AG04450 (cell line): ENCODE measurements around the gene AMPH. TPM values are rescaled to one million over a fixed set of nuclear protein-coding genes. Genes with fewer than 3 reads are reported as not detected.
A peak's percentile ranks its signal among the peaks of the same experiment; 100 is the strongest.
"Not testable (repeated sequence)": the region's sequence is repeated elsewhere in the genome, so short reads cannot be mapped to it uniquely, and the experiment has no call there.

Source experiments
- CTCF ChIA-PET: fragments of 300-600, 350-600 bp; formaldehyde crosslinking; extraction: SDS; loops from one replicate; lab custom pipeline; 2022; ENCODE audit warnings: antibody characterized with exemption, inconsistent platforms; lab: Charles Lee
- POLR2A ChIA-PET: fragments of 350-600 bp; formaldehyde crosslinking; extraction: SDS; loops from one replicate; lab custom pipeline; 2021; ENCODE audit warnings: antibody characterized with exemption, inconsistent platforms; lab: Yijun Ruan, JAX
- DNase-seq: peaks from one replicate; pipeline ENCODE4 v3.0.0-alpha.2; 2011; ENCODE audit warnings: low read depth, low spot score
- H3K27ac ChIP-seq: one replicate; pipeline ENCODE4 v1.5.1; 2012; ENCODE audit warnings: low read depth, low read length, control low read depth
- H3K27me3 ChIP-seq: one replicate; pipeline ENCODE4 v1.6.0; 2012; ENCODE audit warnings: low read length; ENCODE audit not compliant: control insufficient read depth, insufficient read depth
- H3K4me3 ChIP-seq: 2 replicates; pipeline ENCODE4 v1.5.1; 2011; ENCODE audit warnings: mild to moderate bottlenecking, low read depth, low read length, control low read depth
- H3K9me3 ChIP-seq: 2 replicates; pipeline ENCODE4 v1.5.1; 2012; ENCODE audit warnings: low read length; ENCODE audit not compliant: control insufficient read depth, insufficient read depth
- polyA plus RNA-seq: library from polyadenylated mRNA; depleted of rRNA; stranded (reverse); fragments of >200 nt; gene quantifications from 2 replicates; pipeline ENCODE4 v1.2.3, GENCODE V29; 2011
- TF ChIP-seq, protein P1 (sequence below): IDR thresholded peaks from 2 replicates; pipeline ENCODE4 v1.5.1; 2011; ENCODE audit warnings: low read depth, low read length, control low read depth, inconsistent platforms

Gene AMPH
- polyA plus RNA-seq, 1 experiment = 19.5 TPM

DNA sequence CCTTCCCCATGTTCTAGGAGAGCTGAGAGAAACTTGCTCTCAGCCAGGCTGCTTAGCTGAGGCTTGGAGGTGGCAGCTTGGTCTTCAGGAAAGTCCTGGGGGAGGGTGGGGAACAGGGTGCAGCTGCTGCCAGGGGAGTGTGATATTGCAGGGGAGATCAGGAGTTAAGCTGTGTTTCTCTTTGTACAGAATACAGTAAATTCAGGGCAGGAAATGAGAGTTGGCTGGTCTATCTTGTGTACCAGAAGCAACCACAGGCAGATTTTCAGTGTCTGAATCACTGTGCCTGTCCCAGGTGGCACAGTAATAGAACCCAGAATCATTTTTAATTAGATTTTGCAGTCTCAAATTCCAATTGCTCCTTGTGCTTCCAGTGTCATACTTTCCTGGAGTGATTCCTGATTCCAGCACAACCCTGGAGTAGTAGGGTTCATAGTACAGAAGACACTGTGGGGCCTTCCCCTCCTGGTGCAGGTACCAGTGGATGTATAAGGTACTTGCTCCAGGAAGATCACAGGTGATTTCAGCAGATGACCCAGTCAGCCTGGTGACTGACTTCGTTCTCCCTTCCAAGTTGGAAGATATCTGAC lies 263.8 kb downstream of the AMPH start:
- no peak for DNase-seq
- Histone ChIP-seq H3K9me3 (no peaks in the 10 kb centered on the region; the same call in 1 of the 2 replicates), H3K27me3 (no peaks in the 10 kb centered on the region), H3K27ac (no peak overlapping the region), H3K4me3 (no peak overlapping the region)
- CTCF ChIA-PET = interaction anchor here (0.6 to 4.1 kb wide), 20 partner anchors 8 to 258 kb away, joined by 3 to 45 read pairs (median 6); no protein-coding TSS in a partner anchor
- POLR2A ChIA-PET = no interaction called here
- TF ChIP-seq, protein P1, sequence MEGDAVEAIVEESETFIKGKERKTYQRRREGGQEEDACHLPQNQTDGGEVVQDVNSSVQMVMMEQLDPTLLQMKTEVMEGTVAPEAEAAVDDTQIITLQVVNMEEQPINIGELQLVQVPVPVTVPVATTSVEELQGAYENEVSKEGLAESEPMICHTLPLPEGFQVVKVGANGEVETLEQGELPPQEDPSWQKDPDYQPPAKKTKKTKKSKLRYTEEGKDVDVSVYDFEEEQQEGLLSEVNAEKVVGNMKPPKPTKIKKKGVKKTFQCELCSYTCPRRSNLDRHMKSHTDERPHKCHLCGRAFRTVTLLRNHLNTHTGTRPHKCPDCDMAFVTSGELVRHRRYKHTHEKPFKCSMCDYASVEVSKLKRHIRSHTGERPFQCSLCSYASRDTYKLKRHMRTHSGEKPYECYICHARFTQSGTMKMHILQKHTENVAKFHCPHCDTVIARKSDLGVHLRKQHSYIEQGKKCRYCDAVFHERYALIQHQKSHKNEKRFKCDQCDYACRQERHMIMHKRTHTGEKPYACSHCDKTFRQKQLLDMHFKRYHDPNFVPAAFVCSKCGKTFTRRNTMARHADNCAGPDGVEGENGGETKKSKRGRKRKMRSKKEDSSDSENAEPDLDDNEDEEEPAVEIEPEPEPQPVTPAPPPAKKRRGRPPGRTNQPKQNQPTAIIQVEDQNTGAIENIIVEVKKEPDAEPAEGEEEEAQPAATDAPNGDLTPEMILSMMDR = no peak

DNA sequence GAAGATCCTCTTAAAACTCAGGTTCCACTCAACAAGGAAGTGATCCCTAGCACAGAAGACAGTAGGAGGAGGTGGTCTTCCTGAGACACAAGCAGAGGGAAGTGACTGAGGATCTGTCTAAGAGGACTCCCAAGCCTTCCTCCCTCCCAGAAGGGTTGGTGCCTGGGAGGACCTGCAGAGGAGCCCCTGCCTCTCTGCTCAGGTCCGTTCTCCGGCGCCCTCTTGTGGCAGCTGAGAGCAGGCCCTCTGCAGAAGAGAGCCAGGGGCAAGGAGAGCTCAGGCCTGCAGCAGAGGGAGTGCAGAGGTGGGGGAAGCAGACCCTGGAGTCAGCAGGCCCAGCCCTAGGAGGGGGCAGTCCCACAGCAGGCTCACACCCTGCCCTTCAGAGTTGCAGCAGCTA lies 267.8 kb downstream of the AMPH start:
- DNase-seq, H3K27me3 ChIP-seq, POLR2A ChIA-PET, H3K9me3 ChIP-seq, H3K4me3 ChIP-seq, H3K27ac ChIP-seq: not testable (repeated sequence)
- TF ChIP-seq, protein P1 = peak; percentile 49
- CTCF ChIA-PET = interaction anchor here (1.0 kb wide), 1 partner anchor 17 kb away, joined by 3 read pairs; no protein-coding TSS in a partner anchor

DNA sequence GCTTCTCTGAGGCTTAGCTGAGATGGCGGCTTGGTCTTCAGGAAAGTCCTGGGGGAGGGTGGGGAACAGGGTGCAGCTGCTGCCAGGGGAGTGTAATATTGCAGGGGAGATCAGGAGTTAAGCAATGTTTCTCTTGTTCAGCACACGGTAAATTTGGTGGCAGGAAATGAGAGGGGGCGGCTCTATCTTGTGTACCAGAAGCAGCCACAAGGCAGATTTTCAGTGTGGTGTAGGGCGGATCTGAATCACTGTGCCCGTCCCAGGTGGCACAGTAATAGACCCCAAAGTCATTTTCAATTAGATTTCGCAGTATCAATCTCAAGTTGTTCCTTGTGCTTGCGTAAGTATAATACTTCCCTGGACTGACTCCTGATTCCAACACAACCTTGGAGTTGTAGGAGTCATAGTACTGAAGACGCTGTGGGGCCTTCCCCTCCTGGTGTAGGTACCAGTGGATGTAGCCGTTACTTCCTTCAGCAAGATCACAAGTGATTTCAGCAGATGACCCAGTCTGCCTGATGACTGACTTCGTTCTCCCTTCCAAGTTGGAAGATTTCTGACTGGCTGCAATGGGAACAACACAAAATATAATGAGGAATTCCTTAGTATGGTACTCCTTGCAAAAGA lies 268.4 kb downstream of the AMPH start:
- H3K27ac ChIP-seq, DNase-seq, H3K4me3 ChIP-seq, H3K9me3 ChIP-seq, H3K27me3 ChIP-seq, POLR2A ChIA-PET: not testable (repeated sequence)
- CTCF ChIA-PET = interaction anchor here (1.0 to 1.2 kb wide), 2 partner anchors 18 to 147 kb away, joined by 3 to 5 read pairs; no protein-coding TSS in a partner anchor

DNA sequence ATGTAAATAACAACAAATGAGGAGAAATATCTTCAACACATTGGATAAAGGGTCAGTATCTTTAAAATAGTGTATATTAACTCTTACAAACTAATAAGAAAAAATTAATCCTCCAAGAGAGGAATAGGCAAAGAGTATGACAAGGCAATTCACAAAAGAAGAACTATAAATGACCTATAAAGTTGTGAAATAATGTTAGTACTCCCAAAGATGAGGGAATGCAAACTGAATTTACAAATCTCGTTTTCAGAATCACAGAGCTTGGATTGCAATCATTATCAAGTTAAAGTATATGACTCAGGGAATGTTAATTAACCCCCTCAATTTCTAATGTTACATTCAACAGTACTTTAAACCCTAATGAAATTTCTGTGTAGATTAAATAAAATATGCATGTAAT lies 270.4 kb downstream of the AMPH start:
- POLR2A ChIA-PET = no interaction called here
- Histone ChIP-seq H3K4me3 (no peak overlapping the region), H3K27ac (no peak overlapping the region), H3K9me3 (no peaks in the 10 kb centered on the region), H3K27me3 (no peaks in the 10 kb centered on the region)
- CTCF ChIA-PET = interaction anchor here (2.0 kb wide), 1 partner anchor 10 kb away, joined by 8 read pairs; no protein-coding TSS in a partner anchor
- no peak for DNase-seq
- TF ChIP-seq, protein P1 = no peak

DNA sequence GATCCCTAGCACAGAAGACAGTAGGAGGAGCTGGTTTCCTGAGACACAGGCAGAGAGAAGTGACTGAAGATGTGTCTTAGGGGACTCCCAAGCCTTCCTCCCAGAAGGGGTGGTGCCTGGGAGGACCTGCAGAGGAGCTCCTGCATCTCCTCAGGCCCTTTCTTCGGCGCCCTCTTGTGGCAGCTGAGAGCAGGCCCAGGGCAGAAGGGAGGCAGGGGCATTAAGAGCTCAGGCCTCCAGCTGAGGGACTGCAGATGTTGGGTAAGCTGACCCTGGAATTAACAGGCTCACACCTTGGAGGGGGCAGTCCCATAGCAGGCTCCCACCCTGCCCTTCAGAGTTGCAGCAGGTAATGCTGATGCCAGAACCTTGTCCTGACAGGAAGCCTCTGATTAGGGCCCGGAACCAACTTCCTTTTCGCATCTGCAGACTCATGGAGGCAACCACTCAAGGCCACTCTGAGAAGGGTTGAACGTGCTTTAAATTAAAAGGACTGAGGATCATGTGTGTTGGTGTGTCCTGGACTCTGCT lies 272.0 kb downstream of the AMPH start:
- H3K4me3 ChIP-seq, DNase-seq, H3K27ac ChIP-seq, POLR2A ChIA-PET, H3K27me3 ChIP-seq, H3K9me3 ChIP-seq: not testable (repeated sequence)
- CTCF ChIA-PET = interaction anchor here (0.6 to 2.7 kb wide), 13 partner anchors 9 to 473 kb away, joined by 3 to 14 read pairs (median 4); no protein-coding TSS in a partner anchor
- TF ChIP-seq, protein P1 = peak; percentile 22; the same call in 1 of the 2 replicates

DNA sequence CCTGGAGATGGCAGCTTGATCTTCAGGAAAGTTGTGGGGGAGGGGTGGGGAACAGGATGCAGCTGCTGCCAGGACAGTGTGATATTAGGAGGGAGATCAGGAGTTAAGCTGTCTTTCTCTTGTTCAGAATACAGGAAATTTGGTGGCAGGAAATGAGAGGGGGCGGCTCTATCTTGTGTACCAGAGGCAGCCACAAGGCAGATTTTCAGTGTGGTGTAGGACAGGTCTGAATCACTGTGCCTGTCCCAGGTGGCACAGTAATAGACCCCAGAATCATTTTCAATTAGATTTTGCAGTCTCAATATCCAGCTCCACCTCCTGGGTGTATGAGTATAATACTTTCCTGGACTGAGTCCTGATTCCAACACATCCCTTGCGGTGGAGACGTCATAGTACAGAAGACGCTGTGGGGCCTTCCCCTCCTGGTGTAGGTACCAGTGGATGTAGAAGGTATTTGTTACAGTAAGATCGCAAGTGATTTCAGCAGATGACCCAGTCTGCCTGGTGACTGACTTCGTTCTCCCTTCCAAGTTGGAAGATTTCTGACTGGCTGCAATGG lies 272.8 kb downstream of the AMPH start:
- H3K27ac ChIP-seq, POLR2A ChIA-PET, H3K4me3 ChIP-seq, H3K9me3 ChIP-seq, H3K27me3 ChIP-seq, DNase-seq: not testable (repeated sequence)
- CTCF ChIA-PET = interaction anchor here (0.6 to 2.7 kb wide), 13 partner anchors 10 to 474 kb away, joined by 3 to 14 read pairs (median 4); no protein-coding TSS in a partner anchor
